ENCODE data around the gene PRDM16. TPM values are rescaled to one million over a fixed set of nuclear protein-coding genes. Genes with fewer than 3 reads are reported as not detected.

The PRDM16 gene
- total RNA-seq, 4 donors from 2014 or later: 0.41 to 0.95 TPM; not detected in 2

DNA sequence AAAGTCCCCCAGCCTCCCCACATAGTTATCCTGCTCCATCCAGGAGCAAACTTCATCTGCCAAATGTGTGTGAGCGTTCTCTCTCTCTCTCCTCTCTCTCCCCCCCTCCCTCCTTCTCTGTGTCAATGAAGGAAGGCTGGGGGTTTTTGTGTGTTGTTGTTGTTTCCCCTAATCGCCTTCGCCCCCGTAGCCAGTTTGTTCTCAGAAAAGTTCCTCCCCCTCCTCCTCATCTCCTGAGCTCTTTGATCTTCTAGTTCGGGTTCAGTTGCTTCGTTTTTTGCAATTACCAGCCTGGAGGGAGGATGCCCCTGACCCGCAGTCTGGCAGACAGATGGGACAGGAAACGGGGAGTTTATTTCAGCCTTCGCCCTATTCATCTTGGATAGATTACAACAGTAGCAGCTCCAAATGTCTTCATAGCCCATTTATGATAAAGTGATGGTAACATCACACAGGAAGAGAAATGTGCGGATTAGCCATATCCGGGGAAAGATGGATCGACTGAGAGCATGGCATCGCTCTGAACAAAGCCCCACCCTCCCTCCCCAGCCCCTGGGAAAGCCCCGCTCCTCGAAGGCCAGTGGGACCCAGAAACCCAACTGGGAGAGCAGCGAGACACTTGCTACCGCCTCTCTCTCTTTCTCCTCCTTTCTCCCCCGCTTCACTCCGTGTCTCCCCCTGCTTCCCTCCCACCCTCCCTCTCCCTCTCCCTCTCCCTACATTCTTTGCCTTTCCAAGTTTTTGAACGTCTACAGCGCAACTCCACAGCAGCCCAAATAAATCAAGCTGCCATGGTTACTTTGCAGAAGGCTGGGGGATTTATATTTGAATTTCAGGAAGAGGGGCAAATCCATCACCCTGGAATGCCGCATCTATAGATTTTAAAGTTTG is 245.7 kb downstream of the PRDM16 start:
- Histone ChIP-seq H3K4me3 (no peak overlapping the region), H3K9me3 (no peaks in the 10 kb centered on the region), H3K27ac (peak overlapping the region in 3 of 4 donors; percentile 80 to 88 (median 85)), H3K27me3 (no peaks in the 10 kb centered on the region), H3K4me1 (peaks cover 12 to 33% (median 20%) of the 10 kb centered on the region in 4 donors), H3K36me3 (no peaks in the 10 kb centered on the region)
- DNase-seq: no peak
- in situ Hi-C loops (cut with MboI; ENCODE audit: low pct_ligation_motif_present in 1 of 4, low pct_unique_long_range_greater_than_20kb in 1 of 4, low sequenced_read_pairs in 3 of 4) (no loop called here), intact Hi-C loops (cut with DNase I; ENCODE audit: low total_unique reads) (no loop called here)
- 56 to 66% methylated on average over 10 to 22 of the region's 22 CpGs for WGBS, 2 donors (ENCODE audit: low coverage in 1 of 2)
- TF ChIP-seq EP300 (IDR thresholded peaks at IDR 0.05; ENCODE audit: low read depth) (no peak), POLR2A (IDR thresholded peaks at IDR 0.05) (no peak), POLR2AphosphoS5 (IDR thresholded peaks at IDR 0.05) (no peak)
- TF ChIP-seq, protein P1, sequence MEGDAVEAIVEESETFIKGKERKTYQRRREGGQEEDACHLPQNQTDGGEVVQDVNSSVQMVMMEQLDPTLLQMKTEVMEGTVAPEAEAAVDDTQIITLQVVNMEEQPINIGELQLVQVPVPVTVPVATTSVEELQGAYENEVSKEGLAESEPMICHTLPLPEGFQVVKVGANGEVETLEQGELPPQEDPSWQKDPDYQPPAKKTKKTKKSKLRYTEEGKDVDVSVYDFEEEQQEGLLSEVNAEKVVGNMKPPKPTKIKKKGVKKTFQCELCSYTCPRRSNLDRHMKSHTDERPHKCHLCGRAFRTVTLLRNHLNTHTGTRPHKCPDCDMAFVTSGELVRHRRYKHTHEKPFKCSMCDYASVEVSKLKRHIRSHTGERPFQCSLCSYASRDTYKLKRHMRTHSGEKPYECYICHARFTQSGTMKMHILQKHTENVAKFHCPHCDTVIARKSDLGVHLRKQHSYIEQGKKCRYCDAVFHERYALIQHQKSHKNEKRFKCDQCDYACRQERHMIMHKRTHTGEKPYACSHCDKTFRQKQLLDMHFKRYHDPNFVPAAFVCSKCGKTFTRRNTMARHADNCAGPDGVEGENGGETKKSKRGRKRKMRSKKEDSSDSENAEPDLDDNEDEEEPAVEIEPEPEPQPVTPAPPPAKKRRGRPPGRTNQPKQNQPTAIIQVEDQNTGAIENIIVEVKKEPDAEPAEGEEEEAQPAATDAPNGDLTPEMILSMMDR (IDR thresholded peaks at IDR 0.05): no peak

DNA sequence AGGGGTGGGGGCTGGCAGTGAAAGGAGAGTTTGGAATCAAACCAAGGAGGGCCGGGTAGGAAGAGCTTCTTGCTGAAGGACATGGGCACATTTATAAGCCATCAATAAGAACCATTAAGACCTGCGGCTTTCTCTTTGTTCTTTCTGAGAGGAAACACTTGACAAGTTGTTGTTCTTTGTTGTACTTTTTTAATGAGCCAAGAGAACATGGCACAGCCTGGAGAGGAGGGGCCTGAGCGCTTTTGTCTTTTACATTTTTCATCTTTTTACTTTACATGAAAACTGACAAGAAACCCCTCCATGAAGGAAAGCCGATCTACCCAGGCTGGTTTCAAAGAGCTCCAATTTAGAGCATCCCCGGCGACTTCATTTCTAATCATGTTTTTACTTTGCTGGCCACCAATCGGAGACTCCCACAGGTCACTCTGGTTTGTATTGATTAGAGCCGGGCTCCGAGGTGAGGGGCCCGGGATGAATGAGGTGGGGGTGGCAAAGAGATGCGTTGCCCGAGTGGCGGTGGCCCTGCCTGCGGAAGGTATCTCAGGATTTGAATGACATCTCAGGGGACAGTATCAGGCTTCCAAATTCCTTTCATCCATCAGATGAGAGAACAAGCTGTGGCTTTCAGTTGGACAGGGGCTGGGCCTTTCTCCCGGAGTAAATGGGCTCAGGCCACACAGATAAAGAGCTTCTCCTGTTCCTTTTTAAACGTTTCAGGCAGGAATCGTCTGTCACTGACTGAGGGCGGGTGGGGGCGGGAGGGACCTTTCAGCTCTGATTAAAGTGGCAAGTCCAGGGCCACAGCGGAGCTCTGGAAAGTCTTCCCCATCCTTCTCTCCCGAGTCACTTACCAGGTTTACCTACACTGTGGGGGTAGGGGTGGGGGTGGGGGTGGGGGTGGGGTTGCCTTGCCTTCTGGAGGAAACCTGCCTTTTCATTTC is 246.7 kb downstream of the PRDM16 start:
- in situ Hi-C loops (cut with MboI; ENCODE audit: low pct_ligation_motif_present in 1 of 4, low pct_unique_long_range_greater_than_20kb in 1 of 4, low sequenced_read_pairs in 3 of 4) (no loop called here), intact Hi-C loops (cut with DNase I; ENCODE audit: low total_unique reads) (no loop called here)
- H3K4me1 ChIP-seq: peaks cover 17 to 40% (median 28%) of the 10 kb centered on the region in 4 donors
- 70 to 88% methylated on average over 12 to 21 of the region's 21 CpGs for WGBS, 2 donors (ENCODE audit: low coverage in 1 of 2)
- no peaks in the 10 kb centered on the region for H3K27me3 ChIP-seq
- no peak overlapping the region for H3K4me3 ChIP-seq
- no peak for TF ChIP-seq POLR2AphosphoS5 (IDR thresholded peaks at IDR 0.05)
- TF ChIP-seq, protein P1 (IDR thresholded peaks at IDR 0.05): no peak
- no peak for TF ChIP-seq EP300 (IDR thresholded peaks at IDR 0.05; ENCODE audit: low read depth)
- no peak for TF ChIP-seq POLR2A (IDR thresholded peaks at IDR 0.05)
- H3K36me3 ChIP-seq: no peaks in the 10 kb centered on the region
- H3K9me3 ChIP-seq: no peaks in the 10 kb centered on the region
- no peak for DNase-seq
- H3K27ac ChIP-seq: no peak overlapping the region

DNA sequence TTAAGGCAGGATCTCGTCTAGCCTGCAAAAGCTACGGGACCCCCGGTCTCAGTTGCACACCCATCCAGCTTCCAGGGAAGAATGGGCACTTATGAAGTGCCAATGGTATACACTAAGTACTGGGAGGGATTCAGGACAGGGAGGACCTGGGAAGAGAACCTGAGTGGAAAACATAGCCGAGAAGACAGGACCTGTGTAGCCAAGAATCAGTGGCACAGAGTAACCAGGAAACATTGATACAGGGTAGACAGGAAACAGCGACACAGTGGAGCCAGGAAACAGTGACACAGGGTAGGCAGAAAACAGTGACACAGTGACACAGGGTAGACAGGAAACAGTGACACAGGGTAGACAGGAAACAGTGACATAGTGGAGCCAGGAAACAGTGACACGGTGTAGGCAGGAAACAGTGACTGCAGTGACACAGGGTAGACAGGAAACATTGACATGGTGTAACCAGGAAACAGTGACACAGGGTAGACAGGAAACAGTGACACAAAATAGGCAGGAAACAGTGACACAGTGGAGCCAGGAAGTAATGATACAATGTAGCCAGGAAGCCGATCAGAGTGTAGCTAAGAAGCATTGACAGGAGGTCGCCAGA is 247.4 kb downstream of the PRDM16 start:
- Histone ChIP-seq H3K9me3 (no peaks in the 10 kb centered on the region), H3K36me3 (no peaks in the 10 kb centered on the region), H3K27me3 (no peaks in the 10 kb centered on the region), H3K27ac (no peak overlapping the region), H3K4me1 (peaks cover 17 to 43% (median 28%) of the 10 kb centered on the region in 4 donors), H3K4me3 (no peak overlapping the region)
- no peak for DNase-seq
- 64 to 83% methylated on average over 5 to 8 of the region's 8 CpGs for WGBS, 2 donors (ENCODE audit: low coverage in 1 of 2)
- in situ Hi-C loops (cut with MboI; ENCODE audit: low pct_ligation_motif_present in 1 of 4, low pct_unique_long_range_greater_than_20kb in 1 of 4, low sequenced_read_pairs in 3 of 4): no loop called here
- intact Hi-C loops (cut with DNase I; ENCODE audit: low total_unique reads): no loop called here
- TF ChIP-seq EP300 (IDR thresholded peaks at IDR 0.05; ENCODE audit: low read depth) (no peak), POLR2AphosphoS5 (IDR thresholded peaks at IDR 0.05) (no peak), POLR2A (IDR thresholded peaks at IDR 0.05) (no peak)
- TF ChIP-seq, protein P1 (IDR thresholded peaks at IDR 0.05): no peak
